GM21576 (cell line): ENCODE measurements around the gene RNF103.
"Not testable (repeated sequence)": the region's sequence is repeated elsewhere in the genome, so short reads cannot be mapped to it uniquely, and the experiment has no call there.

Source experiments
- ATAC-seq: cut with Tn5 transposase; IDR thresholded peaks from one replicate; pipeline ENCODE4 v1.9.1; 2021; ENCODE audit warnings: mild to moderate bottlenecking, moderate library complexity; ENCODE audit not compliant: unreplicated experiment

RNF103 gene, protein sequence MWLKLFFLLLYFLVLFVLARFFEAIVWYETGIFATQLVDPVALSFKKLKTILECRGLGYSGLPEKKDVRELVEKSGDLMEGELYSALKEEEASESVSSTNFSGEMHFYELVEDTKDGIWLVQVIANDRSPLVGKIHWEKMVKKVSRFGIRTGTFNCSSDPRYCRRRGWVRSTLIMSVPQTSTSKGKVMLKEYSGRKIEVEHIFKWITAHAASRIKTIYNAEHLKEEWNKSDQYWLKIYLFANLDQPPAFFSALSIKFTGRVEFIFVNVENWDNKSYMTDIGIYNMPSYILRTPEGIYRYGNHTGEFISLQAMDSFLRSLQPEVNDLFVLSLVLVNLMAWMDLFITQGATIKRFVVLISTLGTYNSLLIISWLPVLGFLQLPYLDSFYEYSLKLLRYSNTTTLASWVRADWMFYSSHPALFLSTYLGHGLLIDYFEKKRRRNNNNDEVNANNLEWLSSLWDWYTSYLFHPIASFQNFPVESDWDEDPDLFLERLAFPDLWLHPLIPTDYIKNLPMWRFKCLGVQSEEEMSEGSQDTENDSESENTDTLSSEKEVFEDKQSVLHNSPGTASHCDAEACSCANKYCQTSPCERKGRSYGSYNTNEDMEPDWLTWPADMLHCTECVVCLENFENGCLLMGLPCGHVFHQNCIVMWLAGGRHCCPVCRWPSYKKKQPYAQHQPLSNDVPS

DNA sequence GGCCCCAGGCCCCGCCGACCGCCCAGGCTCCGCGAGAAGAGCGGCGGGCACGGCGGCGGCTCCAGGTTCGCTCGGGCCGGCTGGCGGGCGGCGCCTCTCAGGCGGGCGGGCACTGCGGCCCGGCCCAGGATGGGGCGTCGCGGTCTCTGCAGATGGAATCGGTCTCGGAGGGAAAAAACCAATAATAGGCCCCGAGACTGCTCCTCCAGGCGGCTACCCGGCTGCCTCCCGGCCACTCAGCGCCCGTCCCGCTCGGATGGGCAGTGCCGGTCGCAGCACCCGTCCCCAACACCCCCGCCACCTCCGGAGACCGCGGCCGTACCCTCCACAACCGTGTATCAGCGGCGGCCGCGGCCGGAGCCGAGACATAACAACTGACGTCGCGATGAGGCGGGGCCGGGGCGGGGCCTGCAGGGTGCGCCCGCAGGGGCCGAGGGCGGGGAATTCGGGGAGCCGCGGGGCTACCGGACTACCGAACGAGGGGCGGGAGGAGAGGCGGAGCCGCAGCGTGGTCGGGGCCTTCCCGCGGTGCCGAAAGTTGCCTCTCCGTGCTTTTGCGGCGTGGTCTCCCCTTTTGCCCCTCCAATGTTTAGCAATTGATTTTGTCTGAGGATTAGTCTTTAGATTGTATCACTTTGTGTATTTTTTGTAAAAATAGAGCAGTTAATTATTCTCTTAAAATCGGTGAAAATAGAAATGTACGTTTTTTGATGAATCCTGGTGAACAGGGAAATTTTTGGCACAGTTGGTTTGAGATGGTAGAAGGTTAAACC, at the start of gene RNF103:
RNF103 (minus strand) TSS at position 372 of the 773 bp plus-strand sequence. CDS start 979 bp downstream, outside the sequence.
- ATAC-seq: peak; percentile 84

DNA sequence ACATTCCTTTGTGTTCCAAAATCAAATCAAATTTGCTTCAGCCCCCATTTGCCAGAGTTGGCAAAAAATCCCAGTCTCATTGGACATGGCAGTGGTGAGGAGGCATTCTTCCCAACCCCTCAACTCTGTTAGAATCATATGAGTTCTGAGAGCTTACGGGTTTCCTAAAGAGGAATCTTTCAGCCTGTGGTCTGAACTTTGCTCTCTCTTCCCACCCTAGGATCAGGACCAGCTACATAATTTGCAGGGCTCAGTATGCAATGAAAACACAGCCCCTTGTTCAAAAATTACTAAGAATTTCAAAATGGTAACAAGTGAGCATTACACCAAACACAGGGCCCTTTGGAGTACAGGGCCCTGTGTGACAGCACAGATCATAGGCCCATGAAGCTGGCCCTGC, 49.3 kb upstream of the RNF103 start:
- no peak for ATAC-seq

DNA sequence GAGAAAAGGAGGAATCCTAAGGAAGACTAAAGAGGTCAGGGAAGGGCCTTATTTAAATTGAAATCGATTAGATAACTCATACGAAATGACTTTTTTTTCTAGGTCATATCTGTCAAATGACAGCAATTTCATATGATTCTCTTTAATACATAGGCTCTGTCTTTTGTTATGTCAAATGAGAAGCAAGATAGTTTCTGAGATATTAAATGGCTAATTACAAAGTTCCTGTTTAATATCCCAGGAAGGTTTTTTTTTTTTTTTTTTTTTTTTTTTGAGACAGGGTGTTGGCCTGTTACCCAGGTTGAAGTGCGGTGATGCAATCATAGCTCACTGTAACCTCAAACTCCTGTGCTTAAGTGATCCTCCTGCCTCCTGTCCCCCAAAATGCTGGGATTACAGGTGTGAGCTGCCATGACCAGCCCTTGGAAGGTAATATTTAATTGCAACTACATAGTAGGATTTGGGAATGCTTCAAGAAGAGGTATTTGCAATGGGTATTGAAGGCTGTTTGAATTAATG, 48.4 kb upstream of the RNF103 start:
- no peak for ATAC-seq

DNA sequence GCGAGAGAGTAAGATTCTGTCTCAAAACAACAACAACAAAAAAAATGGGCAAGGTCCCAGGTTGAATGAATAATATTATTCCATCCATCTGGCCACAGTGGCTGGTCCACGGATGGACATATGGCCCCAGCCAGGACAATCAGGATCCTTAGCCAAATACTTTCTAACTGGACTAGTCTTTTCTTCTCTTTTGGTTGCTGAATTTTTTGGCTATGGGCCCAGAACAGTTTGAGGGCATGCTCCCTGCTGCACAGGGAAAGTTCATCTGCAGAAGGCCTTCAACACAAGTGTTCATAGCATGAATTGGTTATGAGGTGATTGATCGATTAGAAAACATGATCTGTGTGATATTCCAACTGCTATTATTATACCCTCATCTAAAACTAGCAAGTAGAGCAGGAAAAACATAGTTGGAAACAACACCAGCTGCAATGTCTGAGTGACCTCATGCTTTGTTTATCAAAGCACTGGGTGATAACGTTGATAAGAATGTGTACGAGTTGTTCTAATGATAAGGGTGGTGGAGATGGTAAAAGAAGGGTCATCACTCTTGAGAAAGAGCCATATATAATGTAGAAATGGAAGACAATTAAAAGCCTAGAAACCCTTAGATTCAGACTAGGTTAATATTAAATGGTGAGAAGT, 47.8 kb upstream of the RNF103 start:
- no peak for ATAC-seq

DNA sequence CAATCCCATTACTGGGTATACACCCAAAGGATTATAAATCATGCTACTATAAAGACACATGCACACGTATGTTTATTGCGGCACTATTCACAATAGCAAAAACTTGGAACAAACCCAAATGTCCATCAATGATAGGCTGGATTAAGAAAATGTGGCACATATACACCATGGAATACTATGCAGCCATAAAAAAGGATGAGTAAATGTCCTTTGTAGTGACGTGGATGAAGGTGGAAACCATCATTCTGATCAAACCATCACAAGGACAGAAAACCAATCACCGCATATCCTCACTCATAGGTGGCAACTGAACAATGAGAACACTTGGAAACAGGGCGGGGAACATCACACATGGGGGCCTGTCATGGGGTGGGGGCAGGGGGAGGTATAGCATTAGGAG, 45.7 kb upstream of the RNF103 start:
- not testable (repeated sequence) for ATAC-seq

DNA sequence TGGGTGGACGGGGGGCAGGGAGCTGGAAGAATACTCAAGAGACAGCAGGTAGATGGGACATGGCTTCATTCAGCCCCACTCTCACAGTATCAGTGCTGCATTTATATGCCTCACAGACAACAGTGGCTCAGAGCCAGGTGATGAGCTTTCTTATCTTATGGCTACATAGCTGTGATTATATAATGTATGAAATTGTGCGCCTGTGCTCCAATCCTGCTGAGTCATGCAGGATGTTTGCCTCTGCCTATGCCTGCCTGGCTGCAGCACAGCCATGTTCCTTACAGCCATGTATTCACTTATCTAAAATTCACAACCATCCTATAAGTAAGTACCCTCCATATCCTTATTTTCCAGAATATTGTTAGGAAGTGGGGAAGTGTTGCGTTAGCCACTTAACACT, 37.7 kb upstream of the RNF103 start:
- ATAC-seq: no peak

DNA sequence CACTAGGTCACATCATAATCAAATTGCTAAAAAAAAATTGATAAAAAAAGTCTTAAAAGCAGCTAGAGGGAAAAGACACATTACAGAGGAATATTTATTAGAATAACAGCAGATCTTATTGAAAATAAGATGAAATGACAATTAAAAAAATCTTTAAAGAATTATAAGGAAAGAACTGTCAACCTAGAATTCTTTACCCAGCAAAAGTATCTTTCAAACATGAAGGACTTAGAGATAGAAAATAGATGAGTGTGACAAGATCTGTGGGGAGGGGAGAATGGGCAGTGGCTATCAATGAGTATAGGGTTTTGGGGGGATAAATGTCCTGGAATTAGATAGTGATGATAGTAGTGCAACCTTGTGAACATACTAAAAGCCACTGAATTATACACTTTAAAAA, 26.5 kb upstream of the RNF103 start:
- ATAC-seq: no peak

DNA sequence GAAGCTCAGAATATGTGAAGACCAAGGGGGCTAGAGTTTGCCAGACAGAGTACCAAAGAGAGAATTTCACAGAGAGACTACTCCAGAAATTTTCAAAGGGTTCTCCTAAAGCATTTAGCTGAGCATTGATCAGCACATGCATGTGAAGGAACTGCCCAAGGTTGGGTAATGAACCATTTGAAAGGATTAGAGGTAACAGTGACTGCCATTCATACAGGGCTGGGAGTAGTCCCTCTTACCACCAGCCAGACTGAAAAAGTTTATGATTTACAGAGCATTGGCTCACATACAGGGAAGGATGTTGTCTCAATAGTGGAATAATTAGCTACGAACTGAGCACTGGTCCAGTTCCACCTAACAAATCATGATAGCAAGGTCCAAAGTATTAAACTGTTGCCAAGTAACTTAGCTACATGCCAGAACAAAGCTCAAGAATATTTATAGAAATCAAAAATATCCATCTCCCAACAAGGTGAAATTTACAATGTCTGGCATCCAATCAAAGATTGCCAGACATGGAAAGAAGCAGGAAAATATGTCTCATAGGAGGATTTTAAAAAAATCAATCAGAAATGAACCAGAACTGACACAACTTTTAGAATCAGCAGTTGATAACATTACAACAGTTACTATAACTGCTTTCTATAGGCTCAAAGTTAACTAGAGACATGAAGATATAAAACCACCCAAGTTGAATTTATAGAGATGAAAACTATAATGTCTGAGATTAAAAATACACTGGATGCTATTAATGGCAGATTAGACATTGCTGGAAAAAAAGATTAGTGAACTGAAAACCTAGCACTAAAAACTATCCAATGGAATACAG, 25.7 kb upstream of the RNF103 start:
- no peak for ATAC-seq

DNA sequence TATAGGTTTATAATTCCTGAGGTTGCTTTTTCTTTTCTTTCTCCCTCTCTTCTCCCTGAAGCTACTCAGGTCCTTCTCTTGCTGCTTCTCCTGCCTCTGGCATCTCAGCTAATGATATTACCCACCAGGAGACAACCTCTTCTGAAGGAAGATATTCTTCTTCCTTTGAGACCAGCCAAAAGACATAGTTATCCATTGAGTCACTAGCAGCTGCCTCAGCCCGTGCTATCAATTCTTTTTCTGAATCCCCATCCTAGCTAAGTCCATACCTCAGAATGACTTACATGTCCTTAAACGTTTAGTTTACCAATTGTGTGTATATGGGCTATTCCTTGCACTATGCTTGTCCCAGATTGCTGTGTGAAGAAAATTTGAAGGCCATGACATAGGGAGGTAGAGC, 25.0 kb upstream of the RNF103 start:
- ATAC-seq: no peak

DNA sequence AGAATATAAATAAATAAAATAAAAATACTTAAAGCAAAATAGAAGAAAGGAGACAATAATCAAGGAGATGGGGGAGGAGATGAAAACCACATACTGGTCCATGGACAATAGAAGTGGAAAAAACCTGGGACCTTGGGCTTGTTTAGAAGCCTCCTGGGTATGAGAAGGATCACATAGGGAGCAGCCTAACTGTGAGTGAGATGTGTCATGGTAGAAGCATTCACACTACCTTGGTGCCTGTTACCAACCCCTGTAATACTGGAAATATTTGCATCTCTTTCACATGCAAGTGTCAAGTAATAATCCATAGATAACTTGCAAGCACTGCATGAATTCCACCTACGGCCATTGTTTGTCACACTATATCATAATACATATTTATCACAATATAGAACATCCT, 23.2 kb upstream of the RNF103 start:
- no peak for ATAC-seq

DNA sequence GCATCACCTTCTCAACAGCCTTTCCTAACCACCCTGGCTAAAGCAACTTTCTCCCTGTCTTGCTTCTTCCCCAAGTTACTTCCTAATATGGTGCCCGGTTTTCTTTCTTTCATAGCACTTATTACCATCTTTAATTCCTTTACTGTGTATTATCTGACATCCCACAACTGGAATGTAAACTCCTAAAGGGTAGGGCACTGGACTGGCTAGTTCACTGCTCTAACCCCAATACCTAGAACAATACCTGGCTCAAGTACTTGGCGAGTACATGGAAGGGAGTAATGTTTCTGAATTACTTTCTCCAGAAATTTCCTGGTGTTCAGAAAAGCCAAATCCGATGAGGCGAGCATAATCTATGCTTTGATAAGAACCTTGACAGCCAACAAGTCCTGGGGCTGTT, 22.7 kb upstream of the RNF103 start:
- ATAC-seq: no peak

DNA sequence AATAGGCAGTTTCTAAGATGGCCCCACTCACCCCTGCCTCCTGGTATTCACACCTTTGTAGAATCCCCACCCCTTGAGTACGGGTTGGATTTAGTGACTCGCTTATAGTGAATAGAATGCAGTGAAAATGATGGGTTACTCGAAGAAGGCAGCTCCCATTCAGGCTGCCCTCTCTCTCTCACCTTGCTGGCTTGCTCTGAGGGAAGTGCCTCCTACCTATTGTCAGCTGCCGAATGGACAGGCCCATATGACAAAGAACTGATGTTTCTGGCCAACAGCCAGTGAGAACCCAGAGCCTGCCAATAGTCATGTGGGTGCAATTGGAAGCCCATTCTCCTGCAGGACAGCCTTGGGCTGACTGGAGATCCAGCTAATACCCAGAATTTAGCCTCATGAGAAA, 22.1 kb upstream of the RNF103 start:
- ATAC-seq: no peak

DNA sequence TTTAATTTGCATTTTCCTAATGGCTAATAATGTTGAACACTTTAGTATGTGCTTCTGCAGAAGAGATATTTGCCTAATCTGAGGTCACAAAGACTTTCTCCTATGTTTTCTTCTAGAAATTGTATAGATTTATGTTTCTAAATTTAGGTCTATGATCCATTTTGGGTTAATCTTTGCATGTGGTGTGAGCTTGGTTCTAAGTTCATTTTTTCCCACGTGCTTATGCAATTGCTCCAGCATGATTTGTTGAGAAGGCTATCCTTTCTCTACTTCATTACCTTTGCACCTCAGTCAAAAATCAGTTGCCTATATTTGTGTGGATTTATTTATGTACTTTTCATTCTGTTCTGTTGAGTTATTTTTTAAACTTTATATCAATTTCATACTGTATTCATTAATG, 15.0 kb upstream of the RNF103 start:
- ATAC-seq: no peak

DNA sequence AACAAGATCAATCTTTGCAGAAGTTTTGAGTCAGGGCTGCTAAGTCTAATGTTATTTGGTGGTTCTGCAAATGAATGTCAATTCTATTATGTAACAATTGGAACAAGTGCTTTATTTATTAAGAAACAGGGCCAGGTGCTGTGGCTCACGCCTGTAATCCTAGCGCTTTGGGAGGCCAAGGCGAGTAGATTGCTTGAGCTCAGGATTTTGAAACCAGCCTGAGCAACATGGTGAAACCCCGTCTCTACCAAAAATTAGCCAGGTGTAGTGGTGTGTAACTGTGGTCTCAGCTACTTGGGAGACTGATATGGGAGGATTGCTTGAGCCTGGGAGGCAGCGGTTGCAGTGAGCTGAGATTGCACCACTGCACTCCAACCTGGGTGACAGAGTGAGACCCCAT, 13.2 kb upstream of the RNF103 start:
- ATAC-seq: no peak

DNA sequence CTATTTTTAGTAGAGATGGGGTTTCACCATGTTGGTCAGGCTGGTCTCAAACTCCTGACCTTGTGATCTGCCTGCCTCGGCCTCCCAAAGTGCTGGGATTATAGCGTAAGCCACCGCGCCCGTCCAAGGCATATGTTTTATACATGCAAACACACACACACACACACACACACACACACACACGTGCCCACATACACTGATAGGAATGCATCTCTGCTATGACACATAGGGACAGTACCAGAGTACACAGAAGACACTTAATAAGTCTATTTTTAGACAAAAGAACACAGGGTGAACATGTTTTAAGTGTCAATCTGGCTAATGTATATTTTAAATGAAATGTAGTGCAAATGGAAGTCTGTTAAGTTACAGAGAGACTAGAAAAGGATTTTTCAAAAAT, 10.7 kb upstream of the RNF103 start:
- no peak for ATAC-seq

DNA sequence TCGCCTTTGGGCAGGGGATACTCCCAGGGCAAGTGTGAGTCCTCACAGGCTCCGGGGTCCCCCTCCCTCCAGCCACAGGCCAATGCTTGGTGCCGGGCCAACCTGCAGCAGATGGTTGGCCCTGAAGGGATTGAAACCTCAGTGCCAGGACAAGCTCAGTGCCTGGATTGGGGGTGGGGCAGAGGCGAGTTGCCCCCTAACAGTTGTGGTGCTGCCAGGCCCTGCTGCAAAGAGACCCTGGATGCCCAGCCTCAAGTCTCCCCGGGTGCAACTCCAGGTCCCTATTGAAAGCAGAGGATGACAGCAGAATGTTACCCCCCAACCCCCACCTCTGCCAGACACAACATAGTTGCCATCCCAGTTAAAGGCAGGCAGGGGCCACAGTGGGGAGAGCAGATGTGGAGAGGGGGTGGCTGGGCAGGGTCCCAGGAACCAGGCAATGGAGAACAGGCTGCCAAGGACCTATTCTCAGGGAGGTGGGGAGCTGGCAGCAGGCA, 9.5 kb upstream of the RNF103 start:
- no peak for ATAC-seq

DNA sequence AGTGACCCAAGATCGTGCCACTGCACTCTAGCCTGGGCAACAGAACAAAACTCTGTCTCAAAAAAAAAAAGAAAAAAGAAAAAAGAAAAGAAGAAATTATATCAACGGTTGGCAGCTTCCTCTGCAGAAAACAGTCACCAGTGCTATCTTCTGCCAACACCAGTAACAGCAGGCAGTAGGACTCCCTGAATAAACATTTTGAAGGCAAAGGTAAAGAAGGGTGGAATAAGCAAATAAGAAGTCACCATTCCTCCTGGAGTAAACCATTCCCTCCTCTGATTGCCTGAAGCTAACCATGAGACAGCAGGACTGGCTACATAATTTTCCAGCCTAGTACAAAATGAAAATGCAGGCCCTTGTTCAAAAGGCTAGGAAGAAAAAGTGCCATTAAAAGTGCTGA, 9.0 kb upstream of the RNF103 start:
- ATAC-seq: no peak

DNA sequence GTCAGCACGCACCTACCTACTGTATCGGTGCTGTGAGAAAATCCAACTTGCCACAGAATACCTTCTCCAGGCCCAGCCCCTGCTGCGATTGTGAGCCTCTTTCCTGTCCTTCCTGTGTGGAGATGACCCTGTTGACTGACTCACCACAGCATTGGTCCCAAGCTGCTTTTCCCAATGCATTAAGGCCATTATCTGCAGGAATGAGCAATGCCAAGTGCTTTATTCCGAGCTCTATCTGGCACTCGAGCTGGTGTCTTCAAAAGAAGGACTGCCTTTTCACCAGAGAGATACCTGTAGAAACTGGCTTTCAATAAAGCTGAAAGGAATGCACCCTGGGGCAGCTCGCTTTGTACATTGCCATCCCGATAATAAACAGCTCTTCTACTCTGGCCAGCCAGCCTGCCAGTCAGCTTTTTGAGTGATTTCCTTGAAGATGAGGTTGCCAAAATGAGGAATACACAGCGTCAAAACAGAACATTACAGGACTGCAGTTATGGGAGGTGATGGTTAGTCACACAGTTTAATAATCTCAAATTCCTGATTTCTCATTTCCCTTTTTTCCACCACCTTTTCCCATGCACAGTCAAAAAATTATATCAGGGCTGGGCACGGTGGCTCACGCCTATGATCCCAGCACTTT, 8.3 kb upstream of the RNF103 start:
- no peak for ATAC-seq

DNA sequence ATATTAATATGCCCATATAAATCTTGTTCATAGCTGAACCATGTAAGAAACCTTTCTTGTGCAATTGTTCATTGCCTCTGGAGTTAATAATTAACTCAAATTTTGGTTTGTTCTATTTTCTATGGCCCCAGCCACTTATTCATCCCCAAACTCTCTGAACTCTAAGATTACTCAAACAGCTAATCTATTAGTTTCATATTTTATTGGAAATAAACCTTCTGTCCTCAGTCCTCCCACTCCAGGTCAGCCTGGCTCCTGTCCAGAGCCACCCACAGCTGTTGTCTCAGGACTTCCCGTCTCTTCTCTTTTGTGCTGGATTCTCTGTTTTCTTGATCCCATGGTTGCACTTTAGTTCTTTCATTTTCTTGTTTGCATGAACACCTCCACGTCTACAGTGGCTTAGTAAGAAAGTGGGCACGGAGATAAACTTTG, 4.4 kb upstream of the RNF103 start:
- ATAC-seq: no peak
